ENCODE results near the gene ZNF580. TPM values are rescaled to one million over a fixed set of nuclear protein-coding genes. Genes with fewer than 3 reads are reported as not detected.

Gene ZNF580
- total RNA-seq, 1 donor from 2014 or later: 10.8 TPM

- no peak for DNase-seq (ENCODE audit: low read depth)
- no peak overlapping the region for H3K4me3 ChIP-seq (ENCODE audit: low read depth, low read length)
- TF ChIP-seq CTCF (conservative IDR thresholded peaks at IDR 0.05; ENCODE audit: low read depth, low read length): no peak
Observed at GRCh38 chr19:55668603-55669348, 28.0 kb downstream of the ZNF580 start.

GRCh38 chr19:55669418-55670279, 28.8 kb downstream of the ZNF580 start:
- no peak overlapping the region for H3K4me3 ChIP-seq (ENCODE audit: low read depth, low read length)
- no peak for DNase-seq (ENCODE audit: low read depth)
- no peak for TF ChIP-seq CTCF (conservative IDR thresholded peaks at IDR 0.05; ENCODE audit: low read depth, low read length)

GRCh38 chr19:55670280-55671053, 29.7 kb downstream of the ZNF580 start:
- TF ChIP-seq CTCF (conservative IDR thresholded peaks at IDR 0.05; ENCODE audit: low read depth, low read length): no peak
- H3K4me3 ChIP-seq (ENCODE audit: low read depth, low read length): no peak overlapping the region
- DNase-seq (ENCODE audit: low read depth): no peak

DNA sequence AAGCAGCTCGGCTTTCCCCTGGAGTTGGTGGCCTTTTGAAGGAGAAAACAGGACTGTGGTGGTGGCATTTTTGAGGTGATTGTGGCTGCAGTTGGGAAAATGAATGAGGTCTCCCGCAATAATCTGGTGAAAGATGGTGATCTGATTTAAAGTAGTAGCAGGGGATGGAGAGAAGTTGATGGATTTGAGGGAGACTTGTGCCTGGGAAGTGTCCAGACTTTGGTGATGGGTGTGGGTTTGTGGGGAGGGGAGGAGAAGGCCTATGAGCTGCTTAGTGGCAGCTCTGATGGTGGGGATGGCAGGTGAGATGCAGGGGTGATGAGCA, 30.2 kb downstream of the ZNF580 start:
- no peak overlapping the region for H3K4me3 ChIP-seq (ENCODE audit: low read depth, low read length)
- TF ChIP-seq CTCF (conservative IDR thresholded peaks at IDR 0.05; ENCODE audit: low read depth, low read length): no peak
- DNase-seq (ENCODE audit: low read depth): no peak

GRCh38 chr19:55672418-55672817, 31.6 kb downstream of the ZNF580 start:
- no peak for DNase-seq (ENCODE audit: low read depth)
- H3K4me3 ChIP-seq (ENCODE audit: low read depth, low read length): no peak overlapping the region
- TF ChIP-seq CTCF (conservative IDR thresholded peaks at IDR 0.05; ENCODE audit: low read depth, low read length): no peak

GRCh38 chr19:55673465-55673864, 32.7 kb downstream of the ZNF580 start:
- DNase-seq (ENCODE audit: low read depth): no peak
- no peak overlapping the region for H3K4me3 ChIP-seq (ENCODE audit: low read depth, low read length)
- TF ChIP-seq CTCF (conservative IDR thresholded peaks at IDR 0.05; ENCODE audit: low read depth, low read length): no peak
